PC-3 (cell line): ENCODE results near the gene SRP14.

Experiments
- EZH2 ChIP-seq: fragments of 300-600 bp; sonication (generic); IDR thresholded peaks from one replicate; pipeline ENCODE4 v1.6.1; 2017; ENCODE audit warnings: antibody characterized with exemption, mild to moderate bottlenecking, low read length; ENCODE audit not compliant: unreplicated experiment
- EZH2phosphoT487 ChIP-seq: fragments of 300-600 bp; sonication (generic); IDR thresholded peaks from 2 replicates; pipeline ENCODE4 v1.6.1; 2018; ENCODE audit warnings: mild to moderate bottlenecking, antibody characterized with exemption, low read length, borderline replicate concordance
- TF ChIP-seq, protein P1 (sequence below): fragments of 300-600 bp; sonication (generic); conservative IDR thresholded peaks from 2 replicates; pipeline ENCODE4 v1.5.1; 2017; ENCODE audit warnings: antibody characterized with exemption, low read depth, mild to moderate bottlenecking, low read length

DNA sequence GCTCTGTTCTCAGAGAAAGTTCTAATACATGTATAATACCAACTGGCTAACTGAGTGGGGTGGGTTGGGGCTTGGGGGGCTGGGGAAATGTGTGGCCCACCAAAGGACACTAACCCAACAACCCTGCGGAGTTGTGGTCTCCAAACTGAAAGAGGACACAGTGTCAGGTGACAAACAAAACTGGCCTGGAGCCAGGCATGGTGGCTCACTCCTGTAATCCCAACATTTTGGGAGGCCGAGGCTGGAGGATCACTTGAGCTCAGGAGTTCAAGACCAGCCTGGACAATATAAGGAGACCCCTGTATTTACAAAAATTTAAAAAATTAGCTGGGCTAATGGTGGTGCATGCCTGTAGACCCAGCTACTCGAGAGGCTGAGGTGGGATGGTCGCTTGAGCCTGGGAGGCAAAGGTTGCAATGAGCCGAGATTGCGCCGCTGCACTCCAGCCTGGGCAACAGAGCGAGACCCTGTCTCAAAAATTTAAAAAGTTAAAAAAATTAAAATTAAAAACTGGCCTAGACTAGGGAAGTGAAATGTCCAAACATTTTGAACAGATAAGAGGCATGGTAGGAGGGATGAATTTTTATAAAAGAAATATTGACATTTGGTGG, 31.7 kb upstream of the SRP14 start:
- TF ChIP-seq, protein P1, sequence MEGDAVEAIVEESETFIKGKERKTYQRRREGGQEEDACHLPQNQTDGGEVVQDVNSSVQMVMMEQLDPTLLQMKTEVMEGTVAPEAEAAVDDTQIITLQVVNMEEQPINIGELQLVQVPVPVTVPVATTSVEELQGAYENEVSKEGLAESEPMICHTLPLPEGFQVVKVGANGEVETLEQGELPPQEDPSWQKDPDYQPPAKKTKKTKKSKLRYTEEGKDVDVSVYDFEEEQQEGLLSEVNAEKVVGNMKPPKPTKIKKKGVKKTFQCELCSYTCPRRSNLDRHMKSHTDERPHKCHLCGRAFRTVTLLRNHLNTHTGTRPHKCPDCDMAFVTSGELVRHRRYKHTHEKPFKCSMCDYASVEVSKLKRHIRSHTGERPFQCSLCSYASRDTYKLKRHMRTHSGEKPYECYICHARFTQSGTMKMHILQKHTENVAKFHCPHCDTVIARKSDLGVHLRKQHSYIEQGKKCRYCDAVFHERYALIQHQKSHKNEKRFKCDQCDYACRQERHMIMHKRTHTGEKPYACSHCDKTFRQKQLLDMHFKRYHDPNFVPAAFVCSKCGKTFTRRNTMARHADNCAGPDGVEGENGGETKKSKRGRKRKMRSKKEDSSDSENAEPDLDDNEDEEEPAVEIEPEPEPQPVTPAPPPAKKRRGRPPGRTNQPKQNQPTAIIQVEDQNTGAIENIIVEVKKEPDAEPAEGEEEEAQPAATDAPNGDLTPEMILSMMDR = no peak
- TF ChIP-seq EZH2 (no peak), EZH2phosphoT487 (no peak)
